Measurements from ENCODE around the gene MORN4.
"Not testable (repeated sequence)": the region's sequence is repeated elsewhere in the genome, so short reads cannot be mapped to it uniquely, and the experiment has no call there.

MORN4 gene

GRCh38 chr10:97651773-97652172, 18.5 kb upstream of the MORN4 start:
- no peak for TF ChIP-seq CTCF (IDR thresholded peaks at IDR 0.05; ENCODE audit: low read depth, low read length, poor library complexity, severe bottlenecking)
- no peak for TF ChIP-seq EZH2phosphoT487 (IDR thresholded peaks at IDR 0.05; ENCODE audit: borderline replicate concordance, low read length)
- Histone ChIP-seq H3K4me2 (ENCODE audit: low read length) (no peak overlapping the region), H3K4me3 (ENCODE audit: low read length) (no peak overlapping the region), H3K79me2 (ENCODE audit: control insufficient read depth, low read length) (peaks cover 15% of the 10 kb centered on the region), H4K20me1 (ENCODE audit: control insufficient read depth, insufficient read depth, low read depth, low read length) (no peaks in the 10 kb centered on the region), H3K27ac (ENCODE audit: low read depth, low read length) (no peak overlapping the region), H3K9me3 (ENCODE audit: control insufficient read depth, insufficient read depth, low read length) (no peaks in the 10 kb centered on the region), H3K36me3 (ENCODE audit: control insufficient read depth, low read length) (peaks cover 44% of the 10 kb centered on the region), H3K27me3 (ENCODE audit: control insufficient read depth, low read length) (no peaks in the 10 kb centered on the region), H3K9me2 (replicated peaks; ENCODE audit: control insufficient read depth, low read length) (no peaks in the 10 kb centered on the region), H3K4me1 (ENCODE audit: control insufficient read depth, low read length) (peaks cover 11% of the 10 kb centered on the region), H3F3A (ENCODE audit: control insufficient read depth, insufficient read depth) (no peaks in the 10 kb centered on the region)

GRCh38 chr10:97650726-97651125, 17.4 kb upstream of the MORN4 start:
- H3K36me3 ChIP-seq (ENCODE audit: control insufficient read depth, low read length) = peaks cover 34% of the 10 kb centered on the region
- no peaks in the 10 kb centered on the region for H3F3A ChIP-seq (ENCODE audit: control insufficient read depth, insufficient read depth)
- H4K20me1 ChIP-seq (ENCODE audit: control insufficient read depth, insufficient read depth, low read depth, low read length) = no peaks in the 10 kb centered on the region
- no peaks in the 10 kb centered on the region for H3K9me2 ChIP-seq (replicated peaks; ENCODE audit: control insufficient read depth, low read length)
- H3K27me3 ChIP-seq (ENCODE audit: control insufficient read depth, low read length) = no peaks in the 10 kb centered on the region
- no peak overlapping the region for H3K27ac ChIP-seq (ENCODE audit: low read depth, low read length)
- H3K79me2 ChIP-seq (ENCODE audit: control insufficient read depth, low read length) = peaks cover 16% of the 10 kb centered on the region
- H3K4me3 ChIP-seq (ENCODE audit: low read length) = no peak overlapping the region
- H3K4me1 ChIP-seq (ENCODE audit: control insufficient read depth, low read length) = peaks cover 11% of the 10 kb centered on the region
- TF ChIP-seq EZH2phosphoT487 (IDR thresholded peaks at IDR 0.05; ENCODE audit: borderline replicate concordance, low read length) (no peak), CTCF (IDR thresholded peaks at IDR 0.05; ENCODE audit: low read depth, low read length, poor library complexity, severe bottlenecking) (no peak)
- no peak overlapping the region for H3K4me2 ChIP-seq (ENCODE audit: low read length)
- H3K9me3 ChIP-seq (ENCODE audit: control insufficient read depth, insufficient read depth, low read length) = no peaks in the 10 kb centered on the region

GRCh38 chr10:97649405-97649750, 16.1 kb upstream of the MORN4 start:
- peaks cover 34% of the 10 kb centered on the region for H3K36me3 ChIP-seq (ENCODE audit: control insufficient read depth, low read length)
- H3F3A ChIP-seq (ENCODE audit: control insufficient read depth, insufficient read depth); H3K27me3 ChIP-seq (ENCODE audit: control insufficient read depth, low read length); H3K9me3 ChIP-seq (ENCODE audit: control insufficient read depth, insufficient read depth, low read length); H3K9me2 ChIP-seq (replicated peaks; ENCODE audit: control insufficient read depth, low read length); H3K4me3 ChIP-seq (ENCODE audit: low read length); H3K27ac ChIP-seq (ENCODE audit: low read depth, low read length); H4K20me1 ChIP-seq (ENCODE audit: control insufficient read depth, insufficient read depth, low read depth, low read length): not testable (repeated sequence)
- peaks cover 17% of the 10 kb centered on the region for H3K79me2 ChIP-seq (ENCODE audit: control insufficient read depth, low read length)
- H3K4me2 ChIP-seq (ENCODE audit: low read length) = 0 out of 2 replicates have a peak overlapping the region, but pooled peaks have one; percentile 26
- H3K4me1 ChIP-seq (ENCODE audit: control insufficient read depth, low read length) = peaks cover 11% of the 10 kb centered on the region

DNA sequence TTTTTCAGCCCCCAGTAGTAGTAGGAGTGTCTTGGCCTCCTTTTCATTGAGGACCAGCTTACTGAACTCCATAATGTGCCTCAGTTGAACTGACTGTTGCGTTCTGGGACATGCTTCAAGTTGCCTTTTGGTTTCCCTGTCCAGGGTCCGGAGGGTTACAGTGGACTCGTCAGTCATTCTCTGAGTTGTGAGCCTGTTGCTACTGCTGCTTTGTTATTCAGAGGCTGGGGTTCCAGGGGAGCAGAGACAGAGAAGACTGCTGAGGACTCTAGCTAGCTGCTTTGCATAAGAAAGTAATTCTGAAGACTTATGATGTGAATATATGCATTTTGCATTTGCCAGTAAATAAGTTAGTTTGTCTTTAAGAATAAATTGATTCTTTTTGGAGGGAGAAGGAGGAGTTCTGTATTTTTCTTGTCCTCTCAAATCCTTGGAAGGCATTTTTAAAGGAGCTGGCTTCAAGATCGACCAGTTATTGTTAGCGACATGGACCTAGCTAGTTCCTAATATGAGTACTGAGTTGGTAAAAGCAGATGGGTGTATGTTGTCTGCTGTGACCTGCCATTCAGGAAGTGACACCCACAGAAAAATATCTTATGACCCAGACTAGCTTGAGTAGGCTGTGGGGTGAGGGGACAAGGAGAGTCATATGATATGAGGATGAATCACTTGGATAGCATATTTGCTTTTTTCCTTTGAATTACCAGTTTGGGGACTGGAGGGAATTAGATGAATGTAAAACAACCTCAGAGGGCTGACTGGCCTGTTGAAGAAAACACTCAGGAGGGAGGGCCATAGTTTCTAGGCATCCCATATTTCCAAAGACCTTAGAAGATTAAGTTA, 15.5 kb upstream of the MORN4 start:
- Histone ChIP-seq H3K4me1 (ENCODE audit: control insufficient read depth, low read length) (peaks cover 11% of the 10 kb centered on the region), H3K36me3 (ENCODE audit: control insufficient read depth, low read length) (peaks cover 31% of the 10 kb centered on the region), H3K9me2 (replicated peaks; ENCODE audit: control insufficient read depth, low read length) (no peaks in the 10 kb centered on the region), H3K27me3 (ENCODE audit: control insufficient read depth, low read length) (no peaks in the 10 kb centered on the region), H3F3A (ENCODE audit: control insufficient read depth, insufficient read depth) (no peaks in the 10 kb centered on the region), H3K27ac (ENCODE audit: low read depth, low read length) (no peak overlapping the region), H3K4me3 (ENCODE audit: low read length) (no peak overlapping the region), H3K9me3 (ENCODE audit: control insufficient read depth, insufficient read depth, low read length) (no peaks in the 10 kb centered on the region), H3K4me2 (ENCODE audit: low read length) (peak overlapping the region; percentile 26), H4K20me1 (ENCODE audit: control insufficient read depth, insufficient read depth, low read depth, low read length) (no peaks in the 10 kb centered on the region), H3K79me2 (ENCODE audit: control insufficient read depth, low read length) (peaks cover 17% of the 10 kb centered on the region)
- TF ChIP-seq EZH2phosphoT487 (IDR thresholded peaks at IDR 0.05; ENCODE audit: borderline replicate concordance, low read length) (no peak), CTCF (IDR thresholded peaks at IDR 0.05; ENCODE audit: low read depth, low read length, poor library complexity, severe bottlenecking) (no peak)
